ENCODE data around the gene TRUB2. TPM values are rescaled to one million over a fixed set of nuclear protein-coding genes. Genes with fewer than 3 reads are reported as not detected.

TRUB2 gene
- total and polyA plus RNA-seq, 2 of the 13 experiments (the other 11 are each of a cell fraction or from before 2014, with no cell fraction given) = 22.3 to 41.2 TPM

- TF ChIP-seq DMTF1 (CRISPR knock-in tag; IDR thresholded peaks at IDR 0.05) (0 out of 2 replicates have a peak, but pooled peaks have one; percentile 79), ISL2 (CRISPR knock-in tag; IDR thresholded peaks at IDR 0.05) (peak; percentile 43; the same call in 1 of the 2 replicates), ZNF333 (CRISPR knock-in tag; IDR thresholded peaks at IDR 0.05; ENCODE audit: borderline replicate concordance) (peak; percentile 90), ZNF234 (CRISPR knock-in tag; conservative IDR thresholded peaks at IDR 0.05) (0 out of 2 replicates have a peak, but pooled peaks have one; percentile 30), KDM5B (CRISPR knock-in tag; IDR thresholded peaks at IDR 0.05; ENCODE audit: borderline replicate concordance) (peak; percentile 65), ZNF264 (CRISPR knock-in tag; IDR thresholded peaks at IDR 0.05) (peak; percentile 42; the same call in 1 of the 2 replicates), ZMYM2 (CRISPR knock-in tag; IDR thresholded peaks at IDR 0.05) (peak; percentile 92), ZSCAN25 (CRISPR knock-in tag; IDR thresholded peaks at IDR 0.05) (no peak), THAP11 (CRISPR knock-in tag; IDR thresholded peaks at IDR 0.05) (peak; percentile 96), TFDP1 (CRISPR knock-in tag; IDR thresholded peaks at IDR 0.05; ENCODE audit: borderline replicate concordance) (peak; percentile 66; the same call in 1 of the 2 replicates), TRIM24 (CRISPR knock-in tag; IDR thresholded peaks at IDR 0.05) (no peak), NR2C2 (CRISPR knock-in tag; IDR thresholded peaks at IDR 0.05; ENCODE audit: borderline replicate concordance) (peak; percentile 64; the same call in 1 of the 2 replicates), ZNF124 (CRISPR knock-in tag; IDR thresholded peaks at IDR 0.05) (0 out of 2 replicates have a peak, but pooled peaks have one; percentile 29), FOXP1 (IDR thresholded peaks at IDR 0.05) (no peak), FOXP1 (CRISPR knock-in tag; IDR thresholded peaks at IDR 0.05) (0 out of 2 replicates have a peak, but pooled peaks have one; percentile 7), CCDC6 (CRISPR knock-in tag; IDR thresholded peaks at IDR 0.05) (peak; percentile 86), ZNF235 (CRISPR knock-in tag; IDR thresholded peaks at IDR 0.05; ENCODE audit: borderline replicate concordance) (0 out of 2 replicates have a peak, but pooled peaks have one; percentile 62), ZNF792 (CRISPR knock-in tag; IDR thresholded peaks at IDR 0.05) (0 out of 2 replicates have a peak, but pooled peaks have one; percentile 17)
- TF ChIP-seq, protein P1, sequence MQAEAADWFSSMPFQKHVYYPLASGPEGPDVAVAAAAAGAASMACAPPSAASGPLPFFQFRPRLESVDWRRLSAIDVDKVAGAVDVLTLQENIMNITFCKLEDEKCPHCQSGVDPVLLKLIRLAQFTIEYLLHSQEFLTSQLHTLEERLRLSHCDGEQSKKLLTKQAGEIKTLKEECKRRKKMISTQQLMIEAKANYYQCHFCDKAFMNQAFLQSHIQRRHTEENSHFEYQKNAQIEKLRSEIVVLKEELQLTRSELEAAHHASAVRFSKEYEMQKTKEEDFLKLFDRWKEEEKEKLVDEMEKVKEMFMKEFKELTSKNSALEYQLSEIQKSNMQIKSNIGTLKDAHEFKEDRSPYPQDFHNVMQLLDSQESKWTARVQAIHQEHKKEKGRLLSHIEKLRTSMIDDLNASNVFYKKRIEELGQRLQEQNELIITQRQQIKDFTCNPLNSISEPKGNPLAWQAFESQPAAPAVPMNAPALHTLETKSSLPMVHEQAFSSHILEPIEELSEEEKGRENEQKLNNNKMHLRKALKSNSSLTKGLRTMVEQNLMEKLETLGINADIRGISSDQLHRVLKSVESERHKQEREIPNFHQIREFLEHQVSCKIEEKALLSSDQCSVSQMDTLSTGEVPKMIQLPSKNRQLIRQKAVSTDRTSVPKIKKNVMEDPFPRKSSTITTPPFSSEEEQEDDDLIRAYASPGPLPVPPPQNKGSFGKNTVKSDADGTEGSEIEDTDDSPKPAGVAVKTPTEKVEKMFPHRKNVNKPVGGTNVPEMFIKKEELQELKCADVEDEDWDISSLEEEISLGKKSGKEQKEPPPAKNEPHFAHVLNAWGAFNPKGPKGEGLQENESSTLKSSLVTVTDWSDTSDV (CRISPR knock-in tag; IDR thresholded peaks at IDR 0.05) = no peak
- TF ChIP-seq, protein P2, sequence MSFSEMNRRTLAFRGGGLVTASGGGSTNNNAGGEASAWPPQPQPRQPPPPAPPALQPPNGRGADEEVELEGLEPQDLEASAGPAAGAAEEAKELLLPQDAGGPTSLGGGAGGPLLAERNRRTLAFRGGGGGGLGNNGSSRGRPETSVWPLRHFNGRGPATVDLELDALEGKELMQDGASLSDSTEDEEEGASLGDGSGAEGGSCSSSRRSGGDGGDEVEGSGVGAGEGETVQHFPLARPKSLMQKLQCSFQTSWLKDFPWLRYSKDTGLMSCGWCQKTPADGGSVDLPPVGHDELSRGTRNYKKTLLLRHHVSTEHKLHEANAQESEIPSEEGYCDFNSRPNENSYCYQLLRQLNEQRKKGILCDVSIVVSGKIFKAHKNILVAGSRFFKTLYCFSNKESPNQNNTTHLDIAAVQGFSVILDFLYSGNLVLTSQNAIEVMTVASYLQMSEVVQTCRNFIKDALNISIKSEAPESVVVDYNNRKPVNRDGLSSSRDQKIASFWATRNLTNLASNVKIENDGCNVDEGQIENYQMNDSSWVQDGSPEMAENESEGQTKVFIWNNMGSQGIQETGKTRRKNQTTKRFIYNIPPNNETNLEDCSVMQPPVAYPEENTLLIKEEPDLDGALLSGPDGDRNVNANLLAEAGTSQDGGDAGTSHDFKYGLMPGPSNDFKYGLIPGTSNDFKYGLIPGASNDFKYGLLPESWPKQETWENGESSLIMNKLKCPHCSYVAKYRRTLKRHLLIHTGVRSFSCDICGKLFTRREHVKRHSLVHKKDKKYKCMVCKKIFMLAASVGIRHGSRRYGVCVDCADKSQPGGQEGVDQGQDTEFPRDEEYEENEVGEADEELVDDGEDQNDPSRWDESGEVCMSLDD (CRISPR knock-in tag; IDR thresholded peaks at IDR 0.05; ENCODE audit: borderline replicate concordance) = 0 out of 2 replicates have a peak, but pooled peaks have one; percentile 27
These were observed 17.8 kb upstream of the TRUB2 start, which contains the start of gene SLC27A4 (continued) for GRCh38 chr9:128339761-128340690.
